Ishikawa (cell line): Measurements from ENCODE around the gene RBPJ.

Experiments used
- CEBPB ChIP-seq: IDR thresholded peaks from 2 replicates; pipeline ENCODE4 v1.6.1; 2012
- CREB1 ChIP-seq: IDR thresholded peaks from 2 replicates; pipeline ENCODE4 v1.6.1; 2012; ENCODE audit warnings: low read depth
- EGR1 ChIP-seq: IDR thresholded peaks from 2 replicates; pipeline ENCODE4 v1.6.1; 2012
- EP300 ChIP-seq: IDR thresholded peaks from 2 replicates; pipeline ENCODE4 v1.6.1; 2012; ENCODE audit warnings: borderline replicate concordance
- FOXM1 ChIP-seq: IDR thresholded peaks from 2 replicates; pipeline ENCODE4 v1.6.1; 2012; ENCODE audit warnings: low read depth, borderline replicate concordance
- NFIC ChIP-seq: IDR thresholded peaks from 2 replicates; pipeline ENCODE4 v1.6.1; 2012
- RAD21 ChIP-seq: IDR thresholded peaks from 2 replicates; pipeline ENCODE4 v1.6.1; 2012; ENCODE audit warnings: low read depth
- REST ChIP-seq: IDR thresholded peaks from 2 replicates; pipeline ENCODE4 v1.6.1; 2012; ENCODE audit warnings: low read depth, mild to moderate bottlenecking
- TAF1 ChIP-seq: IDR thresholded peaks from 2 replicates; pipeline ENCODE4 v1.6.1; 2012; ENCODE audit warnings: low read depth, mild to moderate bottlenecking
- TCF12 ChIP-seq: IDR thresholded peaks from 2 replicates; pipeline ENCODE4 v1.6.1; 2012; ENCODE audit warnings: low read depth
- USF1 ChIP-seq: IDR thresholded peaks from 2 replicates; pipeline ENCODE4 v1.6.1; 2012
- YY1 ChIP-seq: IDR thresholded peaks from 2 replicates; pipeline ENCODE4 v1.6.1; 2012; ENCODE audit warnings: low read depth
- ZBTB7A ChIP-seq: IDR thresholded peaks from 2 replicates; pipeline ENCODE4 v1.6.1; 2012; ENCODE audit warnings: low read depth
- TF ChIP-seq, protein P1 (sequence below): IDR thresholded peaks from 2 replicates; pipeline ENCODE4 v1.6.1; 2012

GRCh38 chr4:26299254-26299882, 21.4 kb upstream of the RBPJ start:
- no peak for TF ChIP-seq EGR1
- TF ChIP-seq USF1 = no peak
- no peak for TF ChIP-seq YY1
- TF ChIP-seq CREB1 = no peak
- no peak for TF ChIP-seq TAF1
- TF ChIP-seq EP300 = no peak
- TF ChIP-seq FOXM1 = no peak
- no peak for TF ChIP-seq CEBPB
- TF ChIP-seq REST = no peak
- TF ChIP-seq, protein P1, sequence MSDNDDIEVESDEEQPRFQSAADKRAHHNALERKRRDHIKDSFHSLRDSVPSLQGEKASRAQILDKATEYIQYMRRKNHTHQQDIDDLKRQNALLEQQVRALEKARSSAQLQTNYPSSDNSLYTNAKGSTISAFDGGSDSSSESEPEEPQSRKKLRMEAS = no peak
- TF ChIP-seq RAD21 = no peak
- no peak for TF ChIP-seq ZBTB7A
- TF ChIP-seq TCF12 = no peak
- no peak for TF ChIP-seq NFIC
